GM18499 (cell line): ENCODE measurements around the gene TNFRSF1A.

Source experiments
- ATAC-seq: cut with Tn5 transposase; IDR thresholded peaks from one replicate; pipeline ENCODE4 v1.9.1; 2021; ENCODE audit warnings: moderate number of reproducible peaks; ENCODE audit not compliant: insufficient read depth, unreplicated experiment

The TNFRSF1A gene

DNA sequence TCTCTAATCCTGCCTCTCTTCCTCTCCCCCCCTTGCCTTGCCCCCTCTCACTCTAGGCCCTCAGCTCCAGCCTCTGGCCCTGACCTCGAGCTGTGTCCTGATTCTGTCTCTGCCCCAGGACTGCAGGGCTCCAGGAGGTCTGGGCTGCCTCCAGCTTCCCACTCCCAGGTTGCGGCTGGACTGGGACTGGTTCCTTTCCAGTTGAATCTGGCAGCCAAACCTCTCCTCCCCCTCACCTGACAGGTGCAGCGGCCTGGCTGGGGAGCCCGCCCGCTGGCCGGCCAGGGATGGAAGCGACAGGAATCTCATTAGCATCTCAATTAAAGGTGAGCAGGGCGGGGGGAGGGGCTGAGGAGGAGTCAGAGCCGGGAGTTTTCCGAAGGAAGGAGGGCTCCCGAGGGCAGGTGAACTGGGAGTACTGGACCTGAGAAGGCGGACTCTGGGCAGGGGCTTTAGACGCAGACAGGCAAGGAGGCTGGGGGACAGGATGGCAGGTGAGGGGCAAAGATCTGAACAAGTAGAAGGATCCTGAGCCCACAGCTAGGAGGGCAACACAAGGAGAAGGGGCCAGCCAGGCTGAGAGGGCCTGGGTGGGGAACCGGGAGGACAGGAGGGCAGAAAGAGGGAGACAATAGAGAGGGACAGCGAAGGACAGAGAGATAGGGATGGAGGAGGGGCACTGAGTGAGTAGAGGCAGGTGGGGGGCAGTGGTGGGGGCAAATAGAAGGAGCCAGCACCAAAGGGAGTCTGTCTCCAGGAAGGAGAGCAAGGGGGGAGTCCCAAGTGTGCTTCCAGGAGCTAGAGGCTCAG, 33.6 kb upstream of the TNFRSF1A start, which contains the start of gene SCNN1A:
Gene SCNN1A, minus strand, starts transcription at position 295 of the 810 bp plus-strand sequence. CDS start 780 bp downstream, outside the sequence.
- ATAC-seq, result no peak

DNA sequence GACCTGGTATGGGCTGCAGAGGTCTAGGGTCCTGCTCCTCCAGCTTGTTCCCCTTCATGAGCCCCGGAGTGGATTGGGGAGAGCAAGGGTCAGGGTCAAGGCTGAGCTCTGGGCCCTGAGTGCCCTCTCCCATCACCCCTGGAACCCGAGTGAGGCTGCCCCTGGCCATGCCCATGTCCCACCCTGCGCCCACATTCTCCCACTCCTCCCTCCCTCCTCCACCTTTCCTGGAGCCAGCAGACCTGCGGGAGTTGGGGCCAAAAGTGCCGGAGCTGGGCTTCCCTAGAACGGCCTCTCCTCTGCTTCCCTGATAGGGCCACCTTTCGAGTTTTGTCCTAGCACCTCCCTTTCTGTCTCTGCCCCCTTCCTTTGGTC, 32.9 kb upstream of the TNFRSF1A start:
- no peak for ATAC-seq

GRCh38 chr12:6374028-6374785, 32.3 kb upstream of the TNFRSF1A start:
- ATAC-seq, result no peak

DNA sequence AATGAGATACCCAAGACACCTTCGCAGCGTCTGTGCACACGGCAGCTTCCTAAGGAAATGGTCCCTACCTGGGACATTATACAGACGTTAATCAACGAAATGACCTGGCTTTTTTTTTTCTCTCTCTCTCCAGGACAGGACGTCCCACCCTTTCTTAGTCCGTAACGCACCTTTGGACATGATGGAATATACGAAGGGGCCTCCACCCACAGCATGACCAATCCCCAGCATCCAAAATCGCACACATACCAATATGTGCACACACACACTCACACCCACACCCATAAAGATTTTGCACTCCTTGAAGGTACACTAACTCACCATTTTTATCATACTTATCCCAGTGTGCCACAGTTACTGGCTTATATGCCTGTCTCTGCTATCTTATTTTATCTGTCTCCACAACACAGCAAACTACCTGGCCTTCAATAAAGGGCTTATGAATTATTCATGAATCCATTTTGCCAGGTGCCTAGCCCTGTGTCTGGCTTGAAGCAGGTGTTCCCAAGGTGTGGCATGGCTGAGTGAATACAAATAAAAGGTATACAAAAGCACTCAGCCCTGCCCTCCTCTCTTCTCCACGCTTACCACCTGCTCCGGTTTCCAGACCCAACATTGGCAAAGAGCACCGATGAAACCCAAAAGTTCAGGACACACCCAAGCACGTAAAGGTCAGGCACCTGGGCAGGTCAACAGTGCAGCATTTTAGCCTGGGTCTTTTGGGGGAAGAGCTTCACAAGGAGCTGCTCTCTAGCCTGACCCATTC, 31.3 kb upstream of the TNFRSF1A start:
- no peak for ATAC-seq

DNA sequence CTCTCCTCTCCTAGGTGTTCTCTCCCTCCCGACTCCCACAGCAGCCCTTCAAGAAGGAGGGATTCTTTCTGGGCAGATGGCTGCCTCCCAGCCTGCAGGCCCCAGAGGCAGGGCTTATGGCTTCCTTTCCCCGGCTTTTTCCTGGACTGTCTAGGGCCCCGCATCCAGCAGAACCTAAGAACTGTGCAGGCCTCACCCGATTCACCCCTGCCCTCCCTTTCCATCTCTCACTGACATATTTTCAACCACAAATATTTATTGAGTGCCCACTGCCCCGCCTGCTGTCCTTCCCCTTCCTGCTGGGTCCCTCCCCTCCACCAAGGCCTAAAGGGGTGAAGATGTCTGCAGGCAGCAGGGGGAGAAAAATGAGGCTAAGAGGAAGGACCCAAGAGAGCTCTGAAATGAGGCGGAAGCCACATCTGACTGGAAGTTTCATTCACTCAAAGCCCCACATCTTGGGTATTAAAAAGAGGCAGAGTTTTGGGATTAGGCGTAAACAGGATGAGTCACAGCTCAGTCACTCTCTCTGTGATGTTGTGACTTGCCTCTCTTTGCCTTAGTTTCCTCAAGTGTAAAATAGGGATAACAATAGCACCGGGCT, 30.6 kb upstream of the TNFRSF1A start:
- no peak for ATAC-seq

GRCh38 chr12:6370994-6371754, 29.3 kb upstream of the TNFRSF1A start:
- no peak for ATAC-seq

- ATAC-seq, result no peak
These were observed 28.7 kb upstream of the TNFRSF1A start for GRCh38 chr12:6370576-6370935.

DNA sequence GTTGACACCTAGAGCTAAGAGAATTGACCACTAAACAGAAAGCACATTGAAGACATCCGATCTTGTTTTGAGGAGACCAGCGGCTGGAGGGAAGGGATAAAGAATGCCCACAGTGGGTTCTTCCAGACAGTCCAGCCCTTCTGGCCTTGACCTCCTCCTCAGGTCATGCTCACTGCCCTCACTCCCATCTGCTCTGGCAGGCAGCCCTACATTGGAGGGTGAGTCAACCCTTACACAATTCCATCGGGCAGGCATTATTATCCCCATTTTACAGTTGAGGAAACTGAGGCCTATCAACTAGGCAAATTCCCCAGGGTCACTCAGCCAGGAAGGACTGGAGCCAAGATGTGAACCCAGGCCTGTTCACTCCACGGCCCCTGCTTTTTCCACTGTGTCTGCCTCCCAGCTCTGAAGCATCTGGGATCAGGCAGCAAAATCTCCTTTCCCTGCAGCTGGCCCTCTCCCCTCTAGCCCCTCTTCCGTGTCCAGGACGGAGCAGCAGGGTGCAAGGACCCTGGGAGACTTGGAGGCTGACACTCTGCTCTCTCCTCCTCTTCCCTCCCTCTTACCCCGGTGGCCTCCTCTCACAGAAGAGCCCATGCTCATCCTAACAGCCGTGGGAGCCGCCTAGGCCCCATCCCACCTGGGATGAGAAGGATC, 28.2 kb upstream of the TNFRSF1A start:
- no peak for ATAC-seq

- ATAC-seq, result no peak
These were observed 27.1 kb upstream of the TNFRSF1A start for GRCh38 chr12:6368906-6369525.

- ATAC-seq, result no peak
These were observed 26.4 kb upstream of the TNFRSF1A start for GRCh38 chr12:6367969-6368892.

GRCh38 chr12:6367065-6367968, 25.4 kb upstream of the TNFRSF1A start:
- ATAC-seq, result no peak

DNA sequence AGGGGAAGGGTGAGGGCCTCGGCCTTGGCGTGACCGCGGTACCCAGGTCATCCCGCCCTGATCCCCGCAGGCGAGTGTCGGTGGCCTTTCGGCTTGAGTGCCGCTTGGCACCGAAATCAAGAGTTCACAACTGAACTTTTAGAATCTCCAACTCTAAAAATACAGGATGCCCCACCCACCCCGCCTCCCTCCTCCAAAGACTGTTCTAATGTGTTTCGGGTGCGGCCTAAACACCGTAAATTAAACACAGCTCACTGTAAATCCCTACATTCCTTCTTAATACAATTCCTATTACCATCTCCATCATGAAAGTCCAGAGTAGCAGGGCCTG, 22.1 kb upstream of the TNFRSF1A start:
- ATAC-seq, result no peak

GRCh38 chr12:6363330-6364043, 21.6 kb upstream of the TNFRSF1A start:
- no peak for ATAC-seq

DNA sequence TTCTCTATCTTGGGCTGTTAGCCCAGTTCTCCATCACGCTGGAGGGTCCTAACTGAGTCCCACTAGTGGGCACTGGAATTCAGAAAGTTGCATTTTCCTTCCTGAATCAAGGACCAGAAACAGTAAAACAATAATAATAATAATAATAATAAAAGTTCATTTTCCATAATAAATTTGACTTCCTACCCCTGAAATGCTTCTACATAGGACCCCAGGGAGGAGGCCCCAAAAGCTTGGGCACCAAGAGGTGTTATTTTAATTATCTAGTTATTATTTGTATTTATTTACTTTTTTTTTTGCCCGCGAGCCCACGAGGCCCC, 21.1 kb upstream of the TNFRSF1A start:
- ATAC-seq, result no peak

DNA sequence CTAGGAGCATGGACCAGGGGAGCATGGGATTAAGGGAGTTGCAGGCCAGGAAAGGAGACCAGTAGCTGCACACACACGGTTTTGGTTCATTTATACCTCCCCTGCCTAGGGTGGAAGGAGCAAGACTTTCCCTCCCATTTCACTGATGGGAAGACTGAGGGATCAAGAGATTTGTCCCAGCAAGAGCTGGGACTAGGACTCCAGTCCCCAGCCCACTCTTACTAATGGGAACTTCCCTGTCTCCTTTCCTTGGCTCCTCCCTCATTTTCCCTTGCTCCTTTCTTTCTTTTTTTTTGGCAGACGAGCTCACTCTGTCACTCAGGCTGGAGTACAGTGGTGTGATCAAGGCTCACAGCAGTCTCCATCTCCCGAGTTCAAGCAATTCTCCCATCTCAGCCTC, 20.5 kb upstream of the TNFRSF1A start:
- no peak for ATAC-seq

DNA sequence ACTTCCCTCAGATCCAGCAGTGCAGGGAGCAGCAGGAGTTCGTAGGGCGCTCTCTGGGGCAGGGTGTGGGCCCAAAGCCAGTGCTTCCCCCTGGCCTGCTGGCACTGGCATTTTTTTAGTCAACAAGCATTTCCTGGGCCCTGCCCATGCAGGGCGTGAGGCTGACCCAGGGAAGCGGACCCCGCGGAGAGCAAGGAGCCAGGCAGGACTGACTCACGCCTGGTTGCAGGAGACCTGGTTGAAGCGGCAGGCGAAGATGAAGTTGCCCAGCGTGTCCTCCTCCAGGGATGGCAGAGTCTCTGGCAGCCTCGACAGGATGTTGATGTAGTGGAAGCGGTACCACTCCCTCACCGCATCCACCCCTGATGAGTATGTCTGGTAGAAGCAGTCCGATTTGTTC, 20.0 kb upstream of the TNFRSF1A start:
- no peak for ATAC-seq
